ENCODE data around the gene MAGI2.

MAGI2 gene

GRCh38 chr7:78787854-78788253 lies 665.6 kb downstream of the MAGI2 start:
- Histone ChIP-seq H3K9me3 (ENCODE audit: control insufficient read depth in 5 of 5, low read length in 5 of 5) (no peaks in the 10 kb centered on the region), H3K4me3 (ENCODE audit: low read depth in 1 of 5, low read length in 5 of 5) (no peak overlapping the region)

DNA sequence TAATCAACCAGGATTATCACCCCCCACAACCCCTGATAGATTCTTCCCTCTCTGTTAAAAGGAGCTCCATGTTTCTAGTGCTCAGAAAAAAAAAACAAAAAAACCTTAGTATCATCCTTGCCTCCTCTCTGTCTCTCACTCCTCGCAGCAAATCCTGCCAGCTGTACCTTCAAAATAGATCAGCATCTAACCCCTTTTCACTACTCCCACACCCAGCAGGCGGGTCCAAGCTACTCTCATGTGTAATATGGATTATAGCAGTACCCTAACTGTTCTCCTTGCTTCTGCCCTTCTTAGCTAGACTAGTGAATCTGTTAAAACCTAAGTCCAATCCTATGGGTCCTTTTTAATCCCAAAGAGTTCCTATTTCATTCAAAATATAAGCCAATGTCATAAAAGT lies 667.4 kb downstream of the MAGI2 start:
- H3K27ac ChIP-seq (ENCODE audit: low read depth, low read length) = no peak overlapping the region

More at GRCh38 chr7:78787854-78788253, 665.6 kb downstream of the MAGI2 start:
- no peaks in the 10 kb centered on the region for H3K4me1 ChIP-seq (ENCODE audit: control insufficient read depth in 5 of 5, insufficient read depth in 5 of 5, low read length in 5 of 5)
- H3K9ac ChIP-seq (ENCODE audit: low read length in 5 of 5) = no peak overlapping the region
- H3K27me3 ChIP-seq (ENCODE audit: control insufficient read depth in 5 of 5, insufficient read depth in 4 of 5, low read length in 5 of 5) = no peaks in the 10 kb centered on the region
- H3K36me3 ChIP-seq (ENCODE audit: control insufficient read depth in 5 of 5, insufficient read depth in 5 of 5, low read length in 5 of 5) = no peaks in the 10 kb centered on the region
- H3K27ac ChIP-seq (ENCODE audit: low read depth, low read length) = no peak overlapping the region

DNA sequence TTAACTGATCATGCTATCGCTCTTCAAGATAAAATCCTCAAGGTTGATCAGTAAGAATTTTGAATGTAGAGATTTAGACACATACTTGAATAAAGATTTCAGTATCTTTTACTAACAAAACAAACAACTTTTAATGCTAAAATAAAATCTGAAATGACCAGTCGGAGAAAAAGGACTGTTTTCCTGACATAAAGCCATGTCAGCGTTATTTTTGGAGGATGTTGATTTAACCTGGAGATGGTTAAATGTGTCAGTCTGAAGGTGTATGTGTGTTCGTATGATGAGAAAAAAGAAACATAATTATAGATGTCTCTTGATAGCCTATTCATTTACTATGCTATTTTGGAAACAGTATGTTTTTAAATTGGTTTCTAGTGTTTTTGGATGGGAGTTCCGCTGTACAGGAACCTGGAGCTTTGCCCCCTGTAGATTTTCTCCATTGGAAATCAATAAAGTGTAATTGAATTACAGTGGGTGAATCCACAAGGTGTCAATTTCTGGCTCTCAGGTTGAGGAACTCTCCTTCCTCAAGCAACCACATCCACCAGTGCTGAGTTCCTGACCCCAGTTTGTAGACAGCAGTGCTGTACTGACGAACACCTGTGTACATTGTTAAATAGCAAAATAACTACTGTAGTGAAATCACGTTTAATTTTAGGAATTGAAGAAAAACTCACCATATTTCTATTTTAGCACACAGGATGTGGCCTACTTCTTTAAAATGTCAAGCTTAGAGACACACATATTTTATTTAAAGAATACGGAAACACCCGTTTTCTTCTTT lies 670.1 kb downstream of the MAGI2 start:
- Histone ChIP-seq H3K9ac (ENCODE audit: low read length in 5 of 5) (no peak overlapping the region), H3K36me3 (ENCODE audit: control insufficient read depth in 5 of 5, insufficient read depth in 5 of 5, low read length in 5 of 5) (no peaks in the 10 kb centered on the region), H3K9me3 (ENCODE audit: control insufficient read depth in 5 of 5, low read length in 5 of 5) (no peaks in the 10 kb centered on the region), H3K27ac (ENCODE audit: low read depth, low read length) (no peak overlapping the region), H3K4me3 (ENCODE audit: low read depth in 1 of 5, low read length in 5 of 5) (no peak overlapping the region), H3K27me3 (ENCODE audit: control insufficient read depth in 5 of 5, insufficient read depth in 4 of 5, low read length in 5 of 5) (no peaks in the 10 kb centered on the region), H3K4me1 (ENCODE audit: control insufficient read depth in 5 of 5, insufficient read depth in 5 of 5, low read length in 5 of 5) (no peaks in the 10 kb centered on the region)

More for the DNA sequence above, 667.4 kb downstream of the MAGI2 start:
- Histone ChIP-seq H3K4me1 (ENCODE audit: control insufficient read depth in 5 of 5, insufficient read depth in 5 of 5, low read length in 5 of 5) (no peaks in the 10 kb centered on the region), H3K9ac (ENCODE audit: low read length in 5 of 5) (no peak overlapping the region), H3K27me3 (ENCODE audit: control insufficient read depth in 5 of 5, insufficient read depth in 4 of 5, low read length in 5 of 5) (no peaks in the 10 kb centered on the region), H3K36me3 (ENCODE audit: control insufficient read depth in 5 of 5, insufficient read depth in 5 of 5, low read length in 5 of 5) (no peaks in the 10 kb centered on the region), H3K9me3 (ENCODE audit: control insufficient read depth in 5 of 5, low read length in 5 of 5) (no peaks in the 10 kb centered on the region), H3K4me3 (ENCODE audit: low read depth in 1 of 5, low read length in 5 of 5) (no peak overlapping the region)

- H3K4me3 ChIP-seq (ENCODE audit: low read depth in 1 of 5, low read length in 5 of 5) = no peak overlapping the region
Measured at GRCh38 chr7:78780560-78780959, 672.9 kb downstream of the MAGI2 start.

DNA sequence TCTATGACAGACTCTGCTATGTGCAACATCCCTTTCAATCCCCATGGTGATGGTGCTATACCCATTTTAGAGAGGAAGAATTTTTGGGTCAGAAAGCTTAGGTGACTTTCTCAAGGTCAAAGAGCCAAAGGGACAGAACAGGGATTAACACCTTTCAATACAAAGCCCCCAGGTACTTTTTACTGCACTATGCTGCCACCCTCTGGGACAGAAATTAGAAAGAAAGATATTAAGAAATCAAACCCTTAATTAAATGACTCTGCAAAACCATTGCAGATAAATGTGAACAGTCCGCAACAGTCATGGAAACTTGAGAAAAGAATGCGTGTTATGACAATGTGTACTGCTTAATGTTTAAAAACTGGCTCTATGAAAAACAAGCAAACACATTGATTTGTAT lies 673.7 kb downstream of the MAGI2 start:
- Histone ChIP-seq H3K36me3 (ENCODE audit: control insufficient read depth in 5 of 5, insufficient read depth in 5 of 5, low read length in 5 of 5) (no peaks in the 10 kb centered on the region), H3K9me3 (ENCODE audit: control insufficient read depth in 5 of 5, low read length in 5 of 5) (no peaks in the 10 kb centered on the region), H3K4me1 (ENCODE audit: control insufficient read depth in 5 of 5, insufficient read depth in 5 of 5, low read length in 5 of 5) (no peaks in the 10 kb centered on the region), H3K27ac (ENCODE audit: low read depth, low read length) (no peak overlapping the region), H3K9ac (ENCODE audit: low read length in 5 of 5) (no peak overlapping the region), H3K27me3 (ENCODE audit: control insufficient read depth in 5 of 5, insufficient read depth in 4 of 5, low read length in 5 of 5) (no peaks in the 10 kb centered on the region), H3K4me3 (ENCODE audit: low read depth in 1 of 5, low read length in 5 of 5) (no peak overlapping the region)

More at GRCh38 chr7:78780560-78780959, 672.9 kb downstream of the MAGI2 start:
- Histone ChIP-seq H3K4me1 (ENCODE audit: control insufficient read depth in 5 of 5, insufficient read depth in 5 of 5, low read length in 5 of 5) (no peaks in the 10 kb centered on the region), H3K36me3 (ENCODE audit: control insufficient read depth in 5 of 5, insufficient read depth in 5 of 5, low read length in 5 of 5) (no peaks in the 10 kb centered on the region), H3K27me3 (ENCODE audit: control insufficient read depth in 5 of 5, insufficient read depth in 4 of 5, low read length in 5 of 5) (no peaks in the 10 kb centered on the region), H3K9ac (ENCODE audit: low read length in 5 of 5) (no peak overlapping the region), H3K9me3 (ENCODE audit: control insufficient read depth in 5 of 5, low read length in 5 of 5) (no peaks in the 10 kb centered on the region), H3K27ac (ENCODE audit: low read depth, low read length) (no peak overlapping the region)

DNA sequence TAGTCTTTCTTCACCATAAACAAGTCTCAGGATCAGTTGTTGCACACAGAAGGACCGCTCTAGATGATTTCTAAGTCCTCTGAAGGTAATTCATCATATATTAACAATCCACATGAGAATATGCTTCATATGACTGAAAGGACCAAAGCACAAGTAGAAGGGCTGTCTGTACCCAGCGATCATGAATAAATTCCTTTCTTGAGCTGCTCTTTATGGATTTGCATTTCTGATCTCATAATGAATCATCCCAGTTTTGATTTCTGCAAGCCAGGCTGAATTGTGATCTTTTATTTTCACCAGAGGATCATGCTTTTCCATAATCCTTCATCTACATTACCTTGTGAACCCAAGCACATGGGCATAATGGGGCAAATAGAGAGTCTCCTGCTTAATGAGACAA lies 675.6 kb downstream of the MAGI2 start:
- H3K36me3 ChIP-seq (ENCODE audit: control insufficient read depth in 5 of 5, insufficient read depth in 5 of 5, low read length in 5 of 5) = no peaks in the 10 kb centered on the region
- H3K9me3 ChIP-seq (ENCODE audit: control insufficient read depth in 5 of 5, low read length in 5 of 5) = no peaks in the 10 kb centered on the region
- no peak overlapping the region for H3K4me3 ChIP-seq (ENCODE audit: low read depth in 1 of 5, low read length in 5 of 5)
- H3K27ac ChIP-seq (ENCODE audit: low read depth, low read length) = no peak overlapping the region
- no peak overlapping the region for H3K9ac ChIP-seq (ENCODE audit: low read length in 5 of 5)
- no peaks in the 10 kb centered on the region for H3K27me3 ChIP-seq (ENCODE audit: control insufficient read depth in 5 of 5, insufficient read depth in 4 of 5, low read length in 5 of 5)
- no peaks in the 10 kb centered on the region for H3K4me1 ChIP-seq (ENCODE audit: control insufficient read depth in 5 of 5, insufficient read depth in 5 of 5, low read length in 5 of 5)

DNA sequence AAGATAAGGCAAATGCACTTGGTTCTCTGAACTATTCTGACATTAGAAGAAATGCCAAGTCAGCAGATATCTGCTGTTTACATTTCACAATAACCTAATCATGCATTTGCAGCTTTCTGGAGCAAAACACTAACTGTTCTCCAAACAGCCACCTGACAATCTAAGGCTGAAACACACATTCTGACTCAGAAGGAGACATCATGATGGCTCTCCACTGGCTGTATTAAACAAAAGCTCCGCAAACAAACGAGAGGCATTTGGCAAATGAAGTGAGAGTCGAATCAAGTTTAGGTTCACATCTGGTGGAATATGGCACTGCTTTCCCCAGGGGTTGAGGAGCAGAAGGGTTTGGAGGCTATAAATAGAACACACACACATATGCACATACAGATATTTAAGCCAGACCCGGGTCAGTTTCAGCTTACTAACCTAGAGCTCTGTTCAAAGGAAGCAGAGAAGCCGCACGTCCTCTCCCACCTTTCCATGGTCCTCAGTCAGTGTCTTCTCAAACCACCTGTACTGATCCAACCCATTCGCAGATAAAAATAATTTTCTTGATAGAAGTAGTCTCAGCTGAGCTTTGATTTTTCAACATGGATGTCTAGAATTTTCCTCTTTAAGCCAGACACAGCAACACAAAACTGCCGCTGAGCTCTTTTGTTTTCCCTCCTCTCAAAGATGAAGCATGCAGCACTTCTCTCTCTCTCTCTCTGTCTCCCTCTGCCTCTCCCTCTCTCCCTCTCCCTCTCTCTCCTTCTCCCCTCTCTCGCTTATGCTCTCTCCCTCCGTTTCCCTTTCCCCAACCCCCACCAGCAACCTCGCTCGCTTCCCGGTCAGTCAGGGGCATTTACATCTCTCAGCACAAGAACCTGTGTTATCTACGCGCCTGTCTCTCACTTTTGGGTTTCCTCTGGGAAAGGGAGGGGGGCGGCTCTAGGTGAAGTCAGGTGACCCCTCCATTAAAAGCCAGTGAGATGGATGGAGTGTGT lies 682.8 kb downstream of the MAGI2 start:
- no peak overlapping the region for H3K27ac ChIP-seq (ENCODE audit: low read depth, low read length)
- H3K4me1 ChIP-seq (ENCODE audit: control insufficient read depth in 5 of 5, insufficient read depth in 5 of 5, low read length in 5 of 5) = peaks cover 0 to 22% (median 9%) of the 10 kb centered on the region in 5 donors
- H3K9me3 ChIP-seq (ENCODE audit: control insufficient read depth in 5 of 5, low read length in 5 of 5) = no peaks in the 10 kb centered on the region
- H3K9ac ChIP-seq (ENCODE audit: low read length in 5 of 5) = no peak overlapping the region
- H3K27me3 ChIP-seq (ENCODE audit: control insufficient read depth in 5 of 5, insufficient read depth in 4 of 5, low read length in 5 of 5) = peaks cover 0 to 7% (median 4%) of the 10 kb centered on the region in 5 donors
- H3K36me3 ChIP-seq (ENCODE audit: control insufficient read depth in 5 of 5, insufficient read depth in 5 of 5, low read length in 5 of 5) = no peaks in the 10 kb centered on the region
- H3K4me3 ChIP-seq (ENCODE audit: low read depth in 1 of 5, low read length in 5 of 5) = peak overlapping the region in 1 of 5 donors; percentile 5

GRCh38 chr7:78769481-78770101 lies 683.9 kb downstream of the MAGI2 start:
- H3K9ac ChIP-seq (ENCODE audit: low read length in 5 of 5) = no peak overlapping the region

GRCh38 chr7:78768859-78769258 lies 684.6 kb downstream of the MAGI2 start:
- Histone ChIP-seq H3K9ac (ENCODE audit: low read length in 5 of 5) (no peak overlapping the region), H3K4me1 (ENCODE audit: control insufficient read depth in 5 of 5, insufficient read depth in 5 of 5, low read length in 5 of 5) (peaks cover 0 to 22% (median 9%) of the 10 kb centered on the region in 5 donors), H3K4me3 (ENCODE audit: low read depth in 1 of 5, low read length in 5 of 5) (no peak overlapping the region), H3K9me3 (ENCODE audit: control insufficient read depth in 5 of 5, low read length in 5 of 5) (no peaks in the 10 kb centered on the region), H3K27me3 (ENCODE audit: control insufficient read depth in 5 of 5, insufficient read depth in 4 of 5, low read length in 5 of 5) (peaks cover 0 to 7% (median 4%) of the 10 kb centered on the region in 5 donors), H3K27ac (ENCODE audit: low read depth, low read length) (no peak overlapping the region), H3K36me3 (ENCODE audit: control insufficient read depth in 5 of 5, insufficient read depth in 5 of 5, low read length in 5 of 5) (no peaks in the 10 kb centered on the region)

More at GRCh38 chr7:78769481-78770101, 683.9 kb downstream of the MAGI2 start:
- peaks cover 0 to 7% (median 4%) of the 10 kb centered on the region in 5 donors for H3K27me3 ChIP-seq (ENCODE audit: control insufficient read depth in 5 of 5, insufficient read depth in 4 of 5, low read length in 5 of 5)
- H3K4me3 ChIP-seq (ENCODE audit: low read depth in 1 of 5, low read length in 5 of 5) = peak overlapping the region in 3 of 5 donors; percentile 12 to 61 (median 21)
- no peaks in the 10 kb centered on the region for H3K9me3 ChIP-seq (ENCODE audit: control insufficient read depth in 5 of 5, low read length in 5 of 5)
- no peak overlapping the region for H3K27ac ChIP-seq (ENCODE audit: low read depth, low read length)
- no peaks in the 10 kb centered on the region for H3K36me3 ChIP-seq (ENCODE audit: control insufficient read depth in 5 of 5, insufficient read depth in 5 of 5, low read length in 5 of 5)
- peaks cover 0 to 22% (median 9%) of the 10 kb centered on the region in 5 donors for H3K4me1 ChIP-seq (ENCODE audit: control insufficient read depth in 5 of 5, insufficient read depth in 5 of 5, low read length in 5 of 5)

All from subcutaneous abdominal adipose tissue (tissue), 5 donors.